Tibial nerve (tissue), 4 donors: Measurements from ENCODE around the gene MEDAG. TPM values are rescaled to one million over a fixed set of nuclear protein-coding genes. Genes with fewer than 3 reads are reported as not detected.

Experiments
- DNase-seq, 2 donors: peaks; one replicate each; pipeline ENCODE4 v3.0.0-alpha.2; 2019; ENCODE audit warnings: low spot score in 2 of 2
- H3K27ac ChIP-seq, 4 donors: fragments of 200-600 bp; sonication (generic) in 3 of 4; one replicate each; pipeline ENCODE4 v1.5.1; 2017 to 2019; ENCODE audit warnings: mild to moderate bottlenecking in 1 of 4
- H3K27me3 ChIP-seq, 2 donors: fragments of 200-600 bp; sonication (generic) in 1 of 2; one replicate each; pipeline versions ENCODE4 v1.5.1 to v1.6.0; 2017 to 2019
- H3K36me3 ChIP-seq, 3 donors: fragments of 200-600 bp; sonication (generic); one replicate each; pipeline ENCODE4 v1.5.1; 2018 to 2019
- H3K4me1 ChIP-seq, 4 donors: fragments of 200-600 bp; sonication (generic) in 3 of 4; one replicate each; pipeline ENCODE4 v1.5.1; 2017 to 2019
- H3K4me3 ChIP-seq, 4 donors: fragments of 200-600 bp; sonication (generic) in 3 of 4; one replicate each; pipeline ENCODE4 v1.5.1; 2017 to 2019; ENCODE audit warnings: mild to moderate bottlenecking in 1 of 4, moderate library complexity in 1 of 4
- H3K9me3 ChIP-seq, 4 donors: fragments of 200-600 bp; sonication (generic) in 3 of 4; one replicate each; pipeline ENCODE4 v1.5.1; 2017 to 2019
- CTCF ChIP-seq, 5 experiments: fragments of 200-600 bp in 3 of 5; fragments of 450-650 bp in 2 of 5; sonication (generic) in 3 of 5; IDR thresholded peaks; one replicate each; pipeline ENCODE4 v1.5.1; 2016 to 2019; ENCODE audit warnings: antibody characterized with exemption in 5 of 5, mild to moderate bottlenecking in 3 of 5, moderate library complexity in 2 of 5
- EP300 ChIP-seq, 2 donors: sonication (generic); formaldehyde crosslinking; IDR thresholded peaks; one replicate each; pipeline ENCODE4 v1.6.1; 2017; ENCODE audit warnings: antibody characterized with exemption in 2 of 2, mild to moderate bottlenecking in 1 of 2
- POLR2A ChIP-seq, 2 donors: fragments of 450-650 bp; IDR thresholded peaks; one replicate each; pipeline ENCODE4 v1.6.1; 2017; ENCODE audit warnings: antibody characterized with exemption in 2 of 2, mild to moderate bottlenecking in 2 of 2, moderate library complexity in 2 of 2
- WGBS, 2 donors: methylation state at CpG; one replicate each; pipeline ENCODE4 v1.1.5; 2018; 5-methylcytosine and 5-hydroxymethylcytosine counted together
- total RNA-seq, 4 donors: library from RNA; depleted of rRNA; stranded (reverse); fragments of >200 nt; gene quantifications; one replicate each; pipeline ENCODE4 v1.1.0, GENCODE V29; 2016

Gene MEDAG
- total RNA-seq, 4 donors from 2014 or later = 95.1 to 151 (median 122) TPM

- Histone ChIP-seq H3K27ac (no peak overlapping the region), H3K4me3 (no peak overlapping the region), H3K27me3 (no peaks in the 10 kb centered on the region), H3K4me1 (no peaks in the 10 kb centered on the region), H3K36me3 (no peaks in the 10 kb centered on the region), H3K9me3 (peaks cover 0 to 21% (median 0%) of the 10 kb centered on the region in 4 donors)
- no peak for DNase-seq
- WGBS, 2 donors = 76 to 84% methylated on average over 3 of the region's 3 CpGs
- TF ChIP-seq POLR2A (IDR thresholded peaks at IDR 0.05) = no peak
- TF ChIP-seq CTCF (IDR thresholded peaks at IDR 0.05) = no peak
- TF ChIP-seq EP300 (IDR thresholded peaks at IDR 0.05) = no peak
These were observed 37.8 kb downstream of the MEDAG start for GRCh38 chr13:30943881-30944280.

- H3K36me3 ChIP-seq = no peaks in the 10 kb centered on the region
These were observed 51.3 kb downstream of the MEDAG start for GRCh38 chr13:30957258-30957943.

GRCh38 chr13:30959678-30960077, 53.6 kb downstream of the MEDAG start:
- H3K4me3 ChIP-seq = no peak overlapping the region
- H3K27me3 ChIP-seq = no peaks in the 10 kb centered on the region
- WGBS, 2 donors = 73 to 78% methylated on average over 1 of the region's 1 CpG
- no peaks in the 10 kb centered on the region for H3K36me3 ChIP-seq
- no peak overlapping the region for H3K27ac ChIP-seq
- TF ChIP-seq CTCF (IDR thresholded peaks at IDR 0.05) (no peak), EP300 (IDR thresholded peaks at IDR 0.05) (no peak), POLR2A (IDR thresholded peaks at IDR 0.05) (no peak)
- no peak for DNase-seq
- no peaks in the 10 kb centered on the region for H3K4me1 ChIP-seq
- H3K9me3 ChIP-seq = peaks cover 0 to 13% (median 0%) of the 10 kb centered on the region in 4 donors

More at GRCh38 chr13:30957258-30957943, 51.3 kb downstream of the MEDAG start:
- peaks cover 0 to 13% (median 0%) of the 10 kb centered on the region in 4 donors for H3K9me3 ChIP-seq
- TF ChIP-seq CTCF (IDR thresholded peaks at IDR 0.05) (no peak), POLR2A (IDR thresholded peaks at IDR 0.05) (no peak), EP300 (IDR thresholded peaks at IDR 0.05) (no peak)
- DNase-seq = no peak
- WGBS, 2 donors = 80 to 84% methylated on average over 5 of the region's 5 CpGs
- no peaks in the 10 kb centered on the region for H3K4me1 ChIP-seq
- H3K4me3 ChIP-seq = no peak overlapping the region
- no peak overlapping the region for H3K27ac ChIP-seq
- H3K27me3 ChIP-seq = no peaks in the 10 kb centered on the region

GRCh38 chr13:30963791-30964190, 57.7 kb downstream of the MEDAG start:
- no peak for TF ChIP-seq EP300 (IDR thresholded peaks at IDR 0.05)
- TF ChIP-seq CTCF (IDR thresholded peaks at IDR 0.05) = no peak
- TF ChIP-seq POLR2A (IDR thresholded peaks at IDR 0.05) = no peak
- H3K9me3 ChIP-seq = peaks cover 0 to 13% (median 0%) of the 10 kb centered on the region in 4 donors

GRCh38 chr13:30965380-30965779, 59.3 kb downstream of the MEDAG start:
- 92 to 95% methylated on average over 1 of the region's 1 CpG for WGBS, 2 donors
- H3K27ac ChIP-seq = no peak overlapping the region
- no peaks in the 10 kb centered on the region for H3K9me3 ChIP-seq
- H3K36me3 ChIP-seq = no peaks in the 10 kb centered on the region
- H3K4me3 ChIP-seq = no peak overlapping the region
- H3K4me1 ChIP-seq = no peaks in the 10 kb centered on the region
- DNase-seq = no peak
- TF ChIP-seq EP300 (IDR thresholded peaks at IDR 0.05) (no peak), POLR2A (IDR thresholded peaks at IDR 0.05) (no peak), CTCF (IDR thresholded peaks at IDR 0.05) (no peak)
- H3K27me3 ChIP-seq = no peaks in the 10 kb centered on the region

More at GRCh38 chr13:30963791-30964190, 57.7 kb downstream of the MEDAG start:
- H3K36me3 ChIP-seq = no peaks in the 10 kb centered on the region
- H3K4me3 ChIP-seq = no peak overlapping the region
- no peaks in the 10 kb centered on the region for H3K4me1 ChIP-seq
- no peak for DNase-seq
- WGBS, 2 donors = 25 to 29% methylated on average over 5 of the region's 5 CpGs
- H3K27me3 ChIP-seq = no peaks in the 10 kb centered on the region
- H3K27ac ChIP-seq = no peak overlapping the region
